GM19395 (cell line): ENCODE results near the gene PPP2R3B.
"Not testable (repeated sequence)": the region's sequence is repeated elsewhere in the genome, so short reads cannot be mapped to it uniquely, and the experiment has no call there.

Experiments
- ATAC-seq: cut with Tn5 transposase; IDR thresholded peaks from one replicate; pipeline ENCODE4 v1.9.1; 2021; ENCODE audit warnings: mild to moderate bottlenecking, moderate library complexity; ENCODE audit not compliant: unreplicated experiment

The PPP2R3B gene

GRCh38 chrX:320126-320783 lies 66.5 kb downstream of the PPP2R3B start:
- no peak for ATAC-seq

GRCh38 chrX:319579-320125 lies 67.1 kb downstream of the PPP2R3B start:
- no peak for ATAC-seq

- ATAC-seq = peak; percentile 81
These were observed 67.7 kb downstream of the PPP2R3B start, which contains the start of gene GTPBP6 for GRCh38 chrX:318739-319578. Gene GTPBP6 (minus strand): TSS chrX:318796. CDS start chrX:318787, 9 bp downstream.

- ATAC-seq = peak; percentile 68
These were observed 68.5 kb downstream of the PPP2R3B start for GRCh38 chrX:318068-318738.

- no peak for ATAC-seq
These were observed 69.2 kb downstream of the PPP2R3B start for GRCh38 chrX:317424-318067.

- ATAC-seq = no peak
These were observed 70.1 kb downstream of the PPP2R3B start for GRCh38 chrX:316351-317325.

GRCh38 chrX:314781-315595 lies 71.7 kb downstream of the PPP2R3B start:
- ATAC-seq = no peak

- ATAC-seq = no peak
These were observed 72.7 kb downstream of the PPP2R3B start for GRCh38 chrX:314049-314448.

- ATAC-seq = no peak
These were observed 73.2 kb downstream of the PPP2R3B start for GRCh38 chrX:313546-313945.

GRCh38 chrX:312621-313331 lies 73.9 kb downstream of the PPP2R3B start:
- ATAC-seq = no peak

- no peak for ATAC-seq
These were observed 75.3 kb downstream of the PPP2R3B start for GRCh38 chrX:311156-312129.

- no peak for ATAC-seq
These were observed 76.0 kb downstream of the PPP2R3B start for GRCh38 chrX:310621-311155.

GRCh38 chrX:308821-309520 lies 77.7 kb downstream of the PPP2R3B start:
- no peak for ATAC-seq

GRCh38 chrX:307261-308111 lies 79.2 kb downstream of the PPP2R3B start:
- no peak for ATAC-seq

- not testable (repeated sequence) for ATAC-seq
These were observed 80.0 kb downstream of the PPP2R3B start for GRCh38 chrX:306614-307251.
